ENCODE data around the gene MTOR.
"Not testable (repeated sequence)": the region's sequence is repeated elsewhere in the genome, so short reads cannot be mapped to it uniquely, and the experiment has no call there.

MTOR gene

DNA sequence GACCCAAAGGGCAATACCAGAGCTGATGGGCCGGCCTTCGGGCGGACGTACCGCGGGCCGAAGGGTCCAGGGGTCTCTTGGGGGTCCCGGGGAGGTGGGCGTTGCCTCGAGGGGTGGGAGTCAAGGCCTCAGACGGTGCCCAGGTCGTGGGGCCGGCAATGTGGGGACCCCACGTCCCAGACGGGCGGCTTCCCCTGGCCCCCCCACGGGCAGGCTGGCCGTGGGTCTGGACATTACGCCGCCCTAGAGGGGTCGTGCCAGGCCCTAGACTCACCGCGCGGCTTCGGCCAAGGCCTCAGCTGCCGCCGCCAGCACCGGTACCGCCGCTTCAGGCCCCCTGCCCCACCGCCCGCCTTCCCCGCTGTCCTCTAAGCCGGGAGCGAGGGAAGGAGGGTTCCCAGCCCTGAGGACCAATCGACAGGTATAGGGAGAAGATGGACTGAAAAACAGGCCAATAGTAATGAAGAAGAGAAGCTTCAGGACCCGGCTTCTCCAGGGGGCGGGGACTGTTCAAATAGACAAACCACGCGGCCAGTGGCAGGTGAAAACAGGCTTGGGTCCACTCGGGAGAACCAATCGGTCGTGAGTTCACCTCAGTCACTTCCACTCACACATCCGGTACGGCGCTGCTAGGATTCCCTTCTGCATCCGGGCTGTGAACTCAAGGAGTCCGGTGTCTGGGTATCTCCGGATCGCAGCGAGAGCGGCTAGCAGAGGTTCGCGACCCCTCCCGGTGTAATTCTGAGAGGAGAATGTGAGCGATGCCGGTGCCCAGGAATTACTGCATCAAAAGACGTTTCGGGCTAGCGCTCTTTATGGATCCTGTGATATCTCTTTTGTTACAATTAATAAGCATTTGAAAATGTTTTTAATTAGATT lies at the start of gene MTOR:
MTOR (minus strand) TSS at position 381 of the 879 bp plus-strand sequence. CDS start 3,142 bp downstream, outside the sequence.
- peak; percentile 100 for DNase-seq

DNA sequence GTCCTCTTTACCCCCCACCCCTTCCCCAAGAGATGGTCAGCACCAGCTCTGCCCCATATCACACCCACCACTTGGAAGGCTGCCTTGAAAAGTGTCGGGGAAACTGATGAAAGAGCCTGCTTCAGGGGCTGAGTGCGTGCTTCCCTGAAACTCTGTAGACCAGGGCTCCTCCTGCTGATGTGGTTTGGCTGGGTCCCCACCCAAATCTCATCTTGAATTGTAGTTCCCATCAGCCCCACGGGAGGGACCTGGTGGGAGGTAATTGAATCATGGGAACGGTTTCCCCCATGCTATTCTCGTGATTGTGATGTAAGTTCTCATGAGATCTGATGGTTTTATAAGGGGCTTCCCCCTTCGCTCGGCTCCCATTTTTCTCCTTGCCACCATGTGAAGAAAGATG lies 47.0 kb upstream of the MTOR start:
- no peak for DNase-seq

DNA sequence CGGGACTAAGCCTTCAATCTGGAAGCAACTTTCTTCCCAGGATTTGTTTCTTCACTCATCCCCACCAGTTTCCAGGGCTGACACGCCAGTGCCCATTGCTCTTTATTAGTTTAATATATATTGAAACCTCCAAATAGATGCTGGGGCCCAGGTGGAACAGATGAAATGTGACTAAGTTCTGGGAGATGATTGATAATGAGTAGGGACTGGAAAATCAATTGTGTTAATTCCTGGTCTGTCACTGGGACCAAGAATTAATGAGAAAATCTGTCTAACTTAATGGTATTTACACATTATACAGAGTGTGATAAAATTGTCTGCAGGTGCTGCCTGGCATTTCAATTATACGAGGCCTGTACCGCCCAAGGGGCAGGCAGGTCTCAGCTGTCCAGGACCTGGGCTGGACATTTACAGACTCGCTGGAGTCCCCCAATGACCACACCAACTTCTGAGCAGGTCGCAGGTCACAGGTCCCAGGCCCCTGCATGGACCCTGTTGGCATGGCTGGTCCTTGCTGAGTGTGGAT lies 46.4 kb upstream of the MTOR start:
- no peak for DNase-seq

GRCh38 chr1:11307852-11308251 lies 45.5 kb upstream of the MTOR start:
- no peak for DNase-seq

GRCh38 chr1:11305516-11305915 lies 43.2 kb upstream of the MTOR start:
- DNase-seq: not testable (repeated sequence)

GRCh38 chr1:11302366-11302765 lies 40.0 kb upstream of the MTOR start:
- DNase-seq: no peak

DNA sequence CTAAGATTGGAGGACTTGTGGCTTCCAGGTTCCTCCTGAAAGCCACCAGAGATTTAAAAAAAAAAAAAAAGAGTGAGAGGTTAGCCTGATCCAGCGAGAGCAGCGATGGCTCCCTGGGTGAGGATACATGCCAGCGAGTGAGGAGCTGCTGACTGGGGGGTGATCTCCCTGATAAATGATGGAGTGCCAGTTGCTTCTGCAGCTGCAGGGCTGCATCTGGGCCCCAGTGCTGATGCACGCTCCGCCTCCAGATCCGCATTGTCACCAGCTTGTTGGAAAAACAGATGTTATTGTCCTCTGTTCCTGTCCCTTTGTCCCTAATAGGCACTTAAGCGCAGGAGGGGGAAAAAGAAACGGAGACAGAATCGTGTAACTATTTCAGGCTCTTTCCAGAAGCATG lies 39.2 kb upstream of the MTOR start:
- DNase-seq: peak; percentile 31

DNA sequence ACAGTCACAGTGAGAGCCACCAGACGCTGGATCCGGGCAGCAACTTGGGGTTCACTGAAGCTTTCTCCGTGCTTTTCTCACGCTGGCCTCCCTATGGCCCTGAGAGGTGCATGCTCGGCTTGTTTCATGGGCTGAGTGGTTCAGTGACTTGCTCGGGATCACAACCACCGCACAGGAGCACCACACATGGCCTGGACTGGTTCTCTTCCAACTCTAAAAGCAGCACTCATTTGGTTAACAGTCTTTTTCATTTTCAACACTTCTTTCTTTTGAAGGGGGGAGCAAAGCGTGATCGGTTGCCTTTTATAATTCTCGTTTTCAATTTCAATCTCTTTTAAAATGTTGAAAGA lies 36.8 kb upstream of the MTOR start:
- DNase-seq: no peak

- no peak for DNase-seq
Observed at GRCh38 chr1:11298390-11299224, 36.3 kb upstream of the MTOR start.

DNA sequence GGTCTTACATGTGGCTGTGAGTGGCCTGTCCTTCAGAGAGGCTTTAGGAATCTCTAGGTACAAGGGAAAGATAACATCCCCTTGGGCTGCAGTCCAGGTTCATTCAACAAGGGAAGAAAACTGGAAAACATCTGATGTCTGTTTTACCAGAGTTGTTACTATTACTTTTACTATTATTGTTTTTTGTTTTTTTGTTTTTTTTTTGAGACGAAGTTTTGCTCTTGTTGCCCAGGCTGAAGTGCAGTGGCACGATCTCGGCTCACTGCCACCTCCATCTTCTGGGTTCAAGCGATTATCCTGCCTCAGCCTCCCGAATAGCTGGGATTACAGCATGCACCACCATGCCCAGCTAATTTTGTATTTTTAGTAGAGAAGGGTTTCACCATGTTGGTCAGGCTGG lies 35.4 kb upstream of the MTOR start:
- DNase-seq: not testable (repeated sequence)

DNA sequence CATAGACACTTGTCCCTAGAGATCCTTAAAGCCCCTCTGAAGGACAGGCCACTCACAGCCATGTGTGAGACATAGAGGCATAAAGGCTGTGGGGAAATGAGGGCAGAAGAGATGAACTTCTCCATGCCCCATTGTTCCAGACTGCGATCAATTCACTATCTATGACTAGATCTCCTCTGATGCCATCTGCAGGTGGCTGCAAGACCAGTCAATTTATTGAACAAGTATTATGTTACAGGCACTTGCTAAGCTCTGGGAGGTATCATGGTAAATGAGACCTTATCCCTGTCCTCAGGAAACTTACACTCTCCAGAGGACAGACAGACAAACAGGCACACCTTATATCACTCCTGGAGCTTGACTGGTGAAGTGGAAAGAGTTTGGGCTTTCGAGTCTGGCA lies 33.6 kb upstream of the MTOR start:
- no peak for DNase-seq

DNA sequence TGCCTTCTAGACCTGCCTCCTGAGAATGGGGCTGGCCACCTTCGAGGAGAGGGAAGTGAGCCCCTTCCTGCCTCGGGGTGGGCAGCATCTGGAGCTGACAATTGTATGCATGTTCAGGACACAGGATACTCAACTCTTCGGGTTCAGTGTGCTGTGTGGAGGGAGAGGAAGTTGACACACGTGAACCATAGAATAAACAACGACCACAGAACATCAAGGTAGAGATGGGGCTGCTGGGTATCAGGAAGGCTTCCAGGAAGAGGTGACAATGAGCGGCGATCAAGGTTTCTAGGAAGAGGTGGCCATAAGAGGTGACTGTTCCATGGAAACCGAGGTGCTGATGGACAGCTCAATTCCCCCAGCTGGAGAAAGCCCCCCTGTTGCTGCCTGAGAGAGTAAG lies 32.6 kb upstream of the MTOR start:
- no peak for DNase-seq

GRCh38 chr1:11293856-11294255 lies 31.5 kb upstream of the MTOR start:
- no peak for DNase-seq

- DNase-seq: no peak
Observed at GRCh38 chr1:11291049-11291448, 28.7 kb upstream of the MTOR start.

DNA sequence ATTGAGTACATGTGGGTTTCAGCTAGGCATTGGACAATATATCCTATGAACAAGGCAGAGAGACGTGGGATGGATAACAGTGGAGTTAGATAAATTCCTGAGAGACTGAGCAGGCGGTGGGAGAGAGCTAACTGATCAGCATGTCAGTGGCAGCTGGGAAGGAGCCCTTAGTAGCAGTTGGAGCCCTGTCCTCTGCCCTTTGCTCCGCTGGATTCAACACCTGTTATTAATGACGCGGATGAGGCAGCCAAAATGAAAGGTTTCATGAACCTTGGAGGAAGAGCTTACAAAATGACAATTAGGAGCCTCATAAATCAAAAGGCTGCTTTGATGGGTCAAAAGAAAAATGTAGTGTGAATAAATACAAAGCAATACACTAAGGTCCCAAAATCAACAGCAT lies 26.7 kb upstream of the MTOR start:
- DNase-seq: peak; percentile 23

GRCh38 chr1:11286735-11287410 lies 24.5 kb upstream of the MTOR start:
- DNase-seq: peak; percentile 56

- DNase-seq: peak; percentile 42
Observed at GRCh38 chr1:11285883-11286734, 23.8 kb upstream of the MTOR start.

- DNase-seq: no peak
Observed at GRCh38 chr1:11284784-11285183, 22.4 kb upstream of the MTOR start.

DNA sequence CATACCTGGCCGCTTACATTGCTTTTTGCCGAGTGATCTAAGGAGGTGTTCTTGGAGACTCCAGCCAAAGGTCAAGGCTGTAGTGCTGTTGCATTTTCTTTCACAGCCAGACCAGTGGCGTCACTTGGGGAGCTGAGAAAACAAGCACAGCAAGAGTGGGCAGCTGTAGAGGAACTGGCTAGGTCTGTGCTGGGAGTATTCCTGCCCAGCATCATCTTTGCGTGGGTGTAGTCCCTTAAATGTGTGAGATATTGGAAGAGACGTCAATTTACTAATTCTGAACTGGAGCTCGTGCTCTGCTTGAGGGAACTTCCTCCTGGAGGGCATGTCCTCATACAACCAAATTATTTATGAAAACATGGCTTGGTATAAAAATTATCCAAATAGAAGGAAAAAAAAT lies 20.8 kb upstream of the MTOR start:
- DNase-seq: no peak

- DNase-seq: peak; percentile 53
Observed at GRCh38 chr1:11281518-11282331, 19.4 kb upstream of the MTOR start.

DNA sequence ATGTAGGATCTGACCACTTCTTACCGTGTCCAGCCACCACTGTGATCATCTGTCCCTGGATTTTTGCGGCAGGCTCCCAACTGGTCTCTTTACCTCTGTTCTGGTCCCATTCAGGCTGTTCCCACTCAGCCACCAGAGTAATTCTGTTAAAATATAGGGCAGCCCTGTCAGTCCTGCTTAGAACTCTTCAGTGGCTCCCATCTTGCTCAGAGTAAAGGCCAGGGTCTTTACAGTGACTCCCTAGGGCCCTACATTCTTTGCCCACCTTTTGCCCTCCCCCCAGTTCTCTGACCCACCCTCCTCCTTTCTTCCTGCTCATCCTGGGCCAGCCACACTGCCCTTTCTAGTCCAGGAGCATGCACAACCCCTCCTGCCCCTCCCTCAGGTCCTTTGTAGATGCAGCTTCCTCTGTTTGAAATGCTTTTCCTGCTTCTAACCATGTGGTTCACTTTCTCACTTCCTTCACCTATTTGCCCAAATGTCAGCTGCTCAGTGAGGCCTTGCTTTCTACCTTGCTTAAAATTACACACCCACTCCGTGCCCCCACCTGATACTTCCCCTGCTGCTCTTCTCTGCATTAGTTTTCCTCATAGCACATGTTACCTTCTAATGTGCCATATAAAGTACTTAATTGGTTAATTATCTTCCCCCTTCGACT lies 18.5 kb upstream of the MTOR start:
- DNase-seq: no peak

Data from eye (tissue), 1 donor.